MG63 (cell line): ENCODE measurements around the gene SUN2. TPM values are rescaled to one million over a fixed set of nuclear protein-coding genes. Genes with fewer than 3 reads are reported as not detected.

ENCODE experiments used
- DNase-seq: peaks from one replicate; pipeline ENCODE4 v3.0.0-alpha.2; 2020
- H3K27me3 ChIP-seq: fragments of 250-450 bp; sonication (Bioruptor Pico); 2 replicates; pipeline ENCODE4 v1.5.1; 2020; ENCODE audit warnings: mild to moderate bottlenecking, moderate library complexity
- H3K36me3 ChIP-seq: fragments of 250-450 bp; sonication (Bioruptor Pico); 2 replicates; pipeline ENCODE4 v1.5.1; 2020; ENCODE audit warnings: mild to moderate bottlenecking, moderate library complexity
- H3K4me3 ChIP-seq: fragments of 250-450 bp; sonication (Bioruptor Pico); 2 replicates; pipeline ENCODE4 v1.5.1; 2020; ENCODE audit warnings: mild to moderate bottlenecking, moderate library complexity
- H3K9me3 ChIP-seq: fragments of 250-450 bp; sonication (Bioruptor Pico); 2 replicates; pipeline ENCODE4 v1.5.1; 2020; ENCODE audit warnings: mild to moderate bottlenecking, moderate library complexity
- total RNA-seq: library from RNA; depleted of rRNA; stranded (reverse); fragments of >200 nt; shearing (Covaris generic); gene quantifications from 2 replicates; pipeline ENCODE4 v1.2.3, GENCODE V29; 2014; ENCODE audit warnings: low replicate concordance

The SUN2 gene
- total RNA-seq, 1 experiment from 2014 or later = 182 TPM

GRCh38 chr22:38784035-38784434 is 28.2 kb upstream of the SUN2 start:
- H3K36me3 ChIP-seq = no peaks in the 10 kb centered on the region
- no peaks in the 10 kb centered on the region for H3K27me3 ChIP-seq
- DNase-seq = no peak
- no peaks in the 10 kb centered on the region for H3K9me3 ChIP-seq
- H3K4me3 ChIP-seq = no peak overlapping the region

- H3K4me3 ChIP-seq = no peak overlapping the region
- DNase-seq = no peak
- no peaks in the 10 kb centered on the region for H3K36me3 ChIP-seq
Measured at GRCh38 chr22:38783095-38783615, 27.4 kb upstream of the SUN2 start.

GRCh38 chr22:38782402-38783094 is 26.8 kb upstream of the SUN2 start:
- no peaks in the 10 kb centered on the region for H3K9me3 ChIP-seq
- no peak for DNase-seq
- no peak overlapping the region for H3K4me3 ChIP-seq

More at GRCh38 chr22:38783095-38783615, 27.4 kb upstream of the SUN2 start:
- no peaks in the 10 kb centered on the region for H3K9me3 ChIP-seq
- H3K27me3 ChIP-seq = no peaks in the 10 kb centered on the region

GRCh38 chr22:38781033-38781432 is 25.2 kb upstream of the SUN2 start:
- H3K4me3 ChIP-seq = no peak overlapping the region
- no peaks in the 10 kb centered on the region for H3K9me3 ChIP-seq
- H3K36me3 ChIP-seq = no peaks in the 10 kb centered on the region
- H3K27me3 ChIP-seq = no peaks in the 10 kb centered on the region
- DNase-seq = no peak

More at GRCh38 chr22:38782402-38783094, 26.8 kb upstream of the SUN2 start:
- Histone ChIP-seq H3K27me3 (no peaks in the 10 kb centered on the region), H3K36me3 (no peaks in the 10 kb centered on the region)

GRCh38 chr22:38777087-38777671 is 21.4 kb upstream of the SUN2 start:
- Histone ChIP-seq H3K36me3 (no peaks in the 10 kb centered on the region), H3K4me3 (no peak overlapping the region)
- DNase-seq = no peak

GRCh38 chr22:38776086-38776485 is 20.3 kb upstream of the SUN2 start:
- Histone ChIP-seq H3K4me3 (no peak overlapping the region), H3K27me3 (no peaks in the 10 kb centered on the region), H3K9me3 (no peaks in the 10 kb centered on the region), H3K36me3 (no peaks in the 10 kb centered on the region)
- DNase-seq = no peak

More at GRCh38 chr22:38777087-38777671, 21.4 kb upstream of the SUN2 start:
- Histone ChIP-seq H3K27me3 (no peaks in the 10 kb centered on the region), H3K9me3 (no peaks in the 10 kb centered on the region)

GRCh38 chr22:38775656-38776055 is 19.9 kb upstream of the SUN2 start:
- DNase-seq = no peak
- no peaks in the 10 kb centered on the region for H3K36me3 ChIP-seq
- H3K9me3 ChIP-seq = no peaks in the 10 kb centered on the region
- H3K4me3 ChIP-seq = no peak overlapping the region
- no peaks in the 10 kb centered on the region for H3K27me3 ChIP-seq

GRCh38 chr22:38774496-38775166 is 18.8 kb upstream of the SUN2 start:
- H3K36me3 ChIP-seq = no peaks in the 10 kb centered on the region

GRCh38 chr22:38773363-38773946 is 17.7 kb upstream of the SUN2 start:
- Histone ChIP-seq H3K27me3 (no peaks in the 10 kb centered on the region), H3K36me3 (no peaks in the 10 kb centered on the region), H3K9me3 (no peaks in the 10 kb centered on the region), H3K4me3 (no peak overlapping the region)
- DNase-seq = no peak

More at GRCh38 chr22:38774496-38775166, 18.8 kb upstream of the SUN2 start:
- no peak overlapping the region for H3K4me3 ChIP-seq
- H3K27me3 ChIP-seq = no peaks in the 10 kb centered on the region
- no peak for DNase-seq
- no peaks in the 10 kb centered on the region for H3K9me3 ChIP-seq

- Histone ChIP-seq H3K4me3 (no peak overlapping the region), H3K27me3 (no peaks in the 10 kb centered on the region), H3K9me3 (no peaks in the 10 kb centered on the region), H3K36me3 (no peaks in the 10 kb centered on the region)
- no peak for DNase-seq
Measured at GRCh38 chr22:38772623-38772873, 16.8 kb upstream of the SUN2 start.

GRCh38 chr22:38770257-38770949 is 14.6 kb upstream of the SUN2 start:
- Histone ChIP-seq H3K4me3 (no peak overlapping the region), H3K9me3 (no peaks in the 10 kb centered on the region), H3K36me3 (no peaks in the 10 kb centered on the region), H3K27me3 (no peaks in the 10 kb centered on the region)
- no peak for DNase-seq

- H3K4me3 ChIP-seq = no peak overlapping the region
Measured at GRCh38 chr22:38768036-38768435, 12.2 kb upstream of the SUN2 start.

GRCh38 chr22:38767313-38767712 is 11.5 kb upstream of the SUN2 start:
- H3K36me3 ChIP-seq = no peaks in the 10 kb centered on the region
- no peak overlapping the region for H3K4me3 ChIP-seq
- no peak for DNase-seq
- no peaks in the 10 kb centered on the region for H3K9me3 ChIP-seq
- H3K27me3 ChIP-seq = no peaks in the 10 kb centered on the region

More at GRCh38 chr22:38768036-38768435, 12.2 kb upstream of the SUN2 start:
- Histone ChIP-seq H3K9me3 (no peaks in the 10 kb centered on the region), H3K27me3 (no peaks in the 10 kb centered on the region), H3K36me3 (no peaks in the 10 kb centered on the region)
- no peak for DNase-seq

- H3K27me3 ChIP-seq = no peaks in the 10 kb centered on the region
- H3K4me3 ChIP-seq = no peak overlapping the region
- H3K36me3 ChIP-seq = no peaks in the 10 kb centered on the region
- no peaks in the 10 kb centered on the region for H3K9me3 ChIP-seq
- DNase-seq = peak; percentile 81
Measured at GRCh38 chr22:38766076-38766777, 10.4 kb upstream of the SUN2 start.

GRCh38 chr22:38762551-38762983 is 6.8 kb upstream of the SUN2 start:
- no peak for DNase-seq
- no peaks in the 10 kb centered on the region for H3K27me3 ChIP-seq
- H3K36me3 ChIP-seq = no peaks in the 10 kb centered on the region
- no peaks in the 10 kb centered on the region for H3K9me3 ChIP-seq
- H3K4me3 ChIP-seq = no peak overlapping the region
